H1 (cell line): ENCODE measurements around the gene TAOK2. TPM values are rescaled to one million over a fixed set of nuclear protein-coding genes. Genes with fewer than 3 reads are reported as not detected.

ENCODE experiments used
- CHD7 ChIP-seq: fragments of 300-600 bp; sonication (generic); IDR thresholded peaks from 2 replicates; pipeline ENCODE4 v1.7.1; 2012; ENCODE audit warnings: low read length, moderate library complexity, mild to moderate bottlenecking, inconsistent platforms; ENCODE audit not compliant: insufficient replicate concordance
- CTBP2 ChIP-seq: IDR thresholded peaks from 2 replicates; pipeline ENCODE4 v1.7.0; 2011; ENCODE audit warnings: borderline replicate concordance, mild to moderate bottlenecking, moderate library complexity, mixed read lengths, low read length; ENCODE audit not compliant: insufficient read depth, insufficient read length
- RFX5 ChIP-seq: IDR thresholded peaks from 2 replicates; pipeline ENCODE4 v1.6.1; 2011; ENCODE audit warnings: low read depth, low read length, improper control_type of control experiment, borderline replicate concordance
- SIN3A ChIP-seq, 2 experiments: IDR thresholded peaks in 1 of 2; conservative IDR thresholded peaks in 1 of 2; 2 replicates each; pipeline ENCODE4 v1.6.1; 2011 to 2012; ENCODE audit warnings: low read length in 2 of 2, improper control_type of control experiment in 1 of 2, low read depth in 1 of 2, mild to moderate bottlenecking in 1 of 2
- SIX5 ChIP-seq: IDR thresholded peaks from 2 replicates; pipeline ENCODE4 v1.6.1; 2011; ENCODE audit warnings: mild to moderate bottlenecking, low read depth, low read length
- SP4 ChIP-seq: IDR thresholded peaks from 2 replicates; pipeline ENCODE4 v1.6.1; 2012; ENCODE audit warnings: low read length, inconsistent platforms
- TAF7 ChIP-seq: optimal IDR thresholded peaks from 2 replicates; pipeline ENCODE3; 2011; ENCODE audit warnings: low read depth, mild to moderate bottlenecking, inconsistent platforms, low read length, moderate library complexity, borderline replicate concordance
- polyA plus RNA-seq, 7 experiments: library from polyadenylated mRNA; depleted of rRNA in 3 of 7; stranded (reverse) in 5 of 7; unstranded in 2 of 7; fragments of >200 nt in 5 of 7; fragments of 200-250 nt in 2 of 7; gene quantifications; 1 replicate in 5 of 7; 2 replicates in 1 of 7; 4 replicates in 1 of 7; pipeline versions ENCODE4 v1.2.1 to v1.2.3, GENCODE V29; 2011 to 2013; ENCODE audit warnings: missing spikeins in 2 of 7, mixed read lengths in 2 of 7
- total RNA-seq: library from RNA; stranded (reverse); fragmentation: NEBNext Ultra II Directional; extraction: Animal tissue kit (Norgen Biotek cat#: 25700); gene quantifications from 2 replicates; pipeline ENCODE4 v1.2.1, GENCODE V29; 2021
- TF ChIP-seq, protein P1 (sequence below): IDR thresholded peaks from 2 replicates; pipeline ENCODE4 v1.6.1; 2012; ENCODE audit warnings: low read length, inconsistent platforms

TAOK2 gene
- total and polyA plus RNA-seq, 2 of the 8 experiments (the other 6 are each of a cell fraction or from before 2014, with no cell fraction given) = 13.5 to 32.6 TPM

- TF ChIP-seq CHD7 = no peak
- no peak for TF ChIP-seq RFX5
- TF ChIP-seq SP4 = no peak
- TF ChIP-seq, protein P1, sequence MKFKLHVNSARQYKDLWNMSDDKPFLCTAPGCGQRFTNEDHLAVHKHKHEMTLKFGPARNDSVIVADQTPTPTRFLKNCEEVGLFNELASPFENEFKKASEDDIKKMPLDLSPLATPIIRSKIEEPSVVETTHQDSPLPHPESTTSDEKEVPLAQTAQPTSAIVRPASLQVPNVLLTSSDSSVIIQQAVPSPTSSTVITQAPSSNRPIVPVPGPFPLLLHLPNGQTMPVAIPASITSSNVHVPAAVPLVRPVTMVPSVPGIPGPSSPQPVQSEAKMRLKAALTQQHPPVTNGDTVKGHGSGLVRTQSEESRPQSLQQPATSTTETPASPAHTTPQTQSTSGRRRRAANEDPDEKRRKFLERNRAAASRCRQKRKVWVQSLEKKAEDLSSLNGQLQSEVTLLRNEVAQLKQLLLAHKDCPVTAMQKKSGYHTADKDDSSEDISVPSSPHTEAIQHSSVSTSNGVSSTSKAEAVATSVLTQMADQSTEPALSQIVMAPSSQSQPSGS = no peak
- TF ChIP-seq TAF7 = no peak
- peak in 1 of 2 experiments; percentile 63; a peak in 2 of 4 replicates for TF ChIP-seq SIN3A (conservative IDR thresholded peaks at IDR 0.05 in 1 of 2, IDR thresholded peaks at IDR 0.05 in 1 of 2; ENCODE audit: low read depth in 1 of 2, low read length in 2 of 2)
- no peak for TF ChIP-seq CTBP2
- no peak for TF ChIP-seq SIX5
These were observed 58.6 kb downstream of the TAOK2 start (continued) for GRCh38 chr16:30032083-30032819.
